ENCODE results near the gene TTPAL.

The TTPAL gene

GRCh38 chr20:44540834-44541233 is 65.2 kb downstream of the TTPAL start:
- Mint-ChIP-seq H3K27me3 (ENCODE audit: low read depth) (no peaks in the 10 kb centered on the region), H3K4me1 (peaks cover 15% of the 10 kb centered on the region), H3K27ac (peak overlapping the region; percentile 22 to 51 (median 45)), H3K9me3 (no peaks in the 10 kb centered on the region), H3K36me3 (ENCODE audit: low read depth) (no peaks in the 10 kb centered on the region), H3K4me3 (no peak overlapping the region)
- TF ChIP-seq, protein P1, sequence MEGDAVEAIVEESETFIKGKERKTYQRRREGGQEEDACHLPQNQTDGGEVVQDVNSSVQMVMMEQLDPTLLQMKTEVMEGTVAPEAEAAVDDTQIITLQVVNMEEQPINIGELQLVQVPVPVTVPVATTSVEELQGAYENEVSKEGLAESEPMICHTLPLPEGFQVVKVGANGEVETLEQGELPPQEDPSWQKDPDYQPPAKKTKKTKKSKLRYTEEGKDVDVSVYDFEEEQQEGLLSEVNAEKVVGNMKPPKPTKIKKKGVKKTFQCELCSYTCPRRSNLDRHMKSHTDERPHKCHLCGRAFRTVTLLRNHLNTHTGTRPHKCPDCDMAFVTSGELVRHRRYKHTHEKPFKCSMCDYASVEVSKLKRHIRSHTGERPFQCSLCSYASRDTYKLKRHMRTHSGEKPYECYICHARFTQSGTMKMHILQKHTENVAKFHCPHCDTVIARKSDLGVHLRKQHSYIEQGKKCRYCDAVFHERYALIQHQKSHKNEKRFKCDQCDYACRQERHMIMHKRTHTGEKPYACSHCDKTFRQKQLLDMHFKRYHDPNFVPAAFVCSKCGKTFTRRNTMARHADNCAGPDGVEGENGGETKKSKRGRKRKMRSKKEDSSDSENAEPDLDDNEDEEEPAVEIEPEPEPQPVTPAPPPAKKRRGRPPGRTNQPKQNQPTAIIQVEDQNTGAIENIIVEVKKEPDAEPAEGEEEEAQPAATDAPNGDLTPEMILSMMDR (IDR thresholded peaks at IDR 0.05; ENCODE audit: unreplicated experiment in 3 of 3), result no peak

DNA sequence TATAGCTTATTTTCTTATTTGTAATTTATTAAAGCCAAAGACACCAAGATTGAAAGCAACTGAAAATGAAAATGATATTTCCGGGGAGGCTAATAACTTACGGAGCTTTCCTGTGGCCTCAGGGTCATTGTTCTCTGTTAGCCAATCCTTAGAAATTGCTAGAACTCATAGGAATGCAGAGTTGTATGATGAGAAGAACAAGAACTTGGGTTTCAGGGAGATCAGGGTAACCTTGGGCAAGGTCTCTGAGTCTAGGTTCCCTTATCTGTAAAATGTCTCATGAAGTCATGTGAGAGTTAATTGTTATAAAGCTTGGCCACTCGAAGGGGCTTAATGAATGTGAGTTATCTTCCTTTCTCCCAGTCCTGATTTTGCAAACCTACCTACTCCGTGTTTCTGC is 66.3 kb downstream of the TTPAL start:
- no peaks in the 10 kb centered on the region for H3K27me3 Mint-ChIP-seq (ENCODE audit: low read depth)
- H3K36me3 Mint-ChIP-seq (ENCODE audit: low read depth), result no peaks in the 10 kb centered on the region
- TF ChIP-seq, protein P1 (IDR thresholded peaks at IDR 0.05; ENCODE audit: unreplicated experiment in 3 of 3), result no peak
- H3K4me1 Mint-ChIP-seq, result peaks cover 17% of the 10 kb centered on the region
- no peak overlapping the region for H3K4me3 Mint-ChIP-seq
- no peaks in the 10 kb centered on the region for H3K9me3 Mint-ChIP-seq
- H3K27ac Mint-ChIP-seq, result peak overlapping the region in 2 of 3 experiments; percentile 51 to 59

DNA sequence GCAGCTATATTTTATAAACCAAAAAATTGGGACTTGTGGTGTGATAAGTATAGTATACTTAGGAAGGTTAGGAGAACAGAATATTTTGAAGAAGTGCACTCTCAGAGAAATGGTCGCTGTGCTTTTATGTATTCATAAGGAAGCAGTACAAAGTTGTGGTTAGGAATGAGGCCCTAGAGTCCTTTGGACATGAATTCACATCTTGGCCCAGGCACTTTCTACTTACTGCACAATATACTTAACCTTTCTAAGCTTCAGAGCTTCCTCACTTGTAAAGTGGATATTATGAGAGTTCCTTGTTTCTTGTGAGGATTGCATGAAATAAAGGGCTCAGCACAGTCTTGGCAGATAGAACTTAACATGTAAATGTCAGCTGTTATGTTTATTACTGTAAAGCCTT is 67.2 kb downstream of the TTPAL start:
- H3K27me3 Mint-ChIP-seq (ENCODE audit: low read depth), result no peaks in the 10 kb centered on the region

GRCh38 chr20:44543358-44543757 is 67.7 kb downstream of the TTPAL start:
- TF ChIP-seq, protein P1 (IDR thresholded peaks at IDR 0.05; ENCODE audit: unreplicated experiment in 3 of 3), result no peak
- Mint-ChIP-seq H3K4me3 (no peak overlapping the region), H3K27ac (peak overlapping the region in 2 of 3 experiments; percentile 84 to 86)

More for the DNA sequence above, 67.2 kb downstream of the TTPAL start:
- H3K9me3 Mint-ChIP-seq, result no peaks in the 10 kb centered on the region
- TF ChIP-seq, protein P1 (IDR thresholded peaks at IDR 0.05; ENCODE audit: unreplicated experiment in 3 of 3), result no peak
- H3K27ac Mint-ChIP-seq, result peak overlapping the region; percentile 33 to 86 (median 84)
- no peaks in the 10 kb centered on the region for H3K36me3 Mint-ChIP-seq (ENCODE audit: low read depth)
- H3K4me1 Mint-ChIP-seq, result peaks cover 24% of the 10 kb centered on the region
- no peak overlapping the region for H3K4me3 Mint-ChIP-seq

More at GRCh38 chr20:44543358-44543757, 67.7 kb downstream of the TTPAL start:
- peaks cover 24% of the 10 kb centered on the region for H3K4me1 Mint-ChIP-seq
- no peaks in the 10 kb centered on the region for H3K9me3 Mint-ChIP-seq
- no peaks in the 10 kb centered on the region for H3K36me3 Mint-ChIP-seq (ENCODE audit: low read depth)
- H3K27me3 Mint-ChIP-seq (ENCODE audit: low read depth), result no peaks in the 10 kb centered on the region

All from nephron (organoid).